NCI-H2081 (cell line): ENCODE results near the gene LAMB3.

ENCODE experiments used
- DNase-seq, 2 experiments: peaks; one replicate each; lab custom pipeline; 2025; lab: John Stamatoyannopoulos, UW

LAMB3 gene

GRCh38 chr1:209595599-209596285, 56.5 kb downstream of the LAMB3 start:
- no peak for DNase-seq

- DNase-seq, result no peak
Measured at GRCh38 chr1:209595028-209595427, 57.2 kb downstream of the LAMB3 start.

GRCh38 chr1:209594440-209594839, 57.8 kb downstream of the LAMB3 start:
- DNase-seq, result no peak

GRCh38 chr1:209593747-209594146, 58.5 kb downstream of the LAMB3 start:
- DNase-seq, result no peak

GRCh38 chr1:209590405-209590804, 61.8 kb downstream of the LAMB3 start:
- no peak for DNase-seq

- DNase-seq, result no peak
Measured at GRCh38 chr1:209589863-209590262, 62.4 kb downstream of the LAMB3 start.

GRCh38 chr1:209589440-209589839, 62.8 kb downstream of the LAMB3 start:
- DNase-seq, result no peak

- DNase-seq, result no peak
Measured at GRCh38 chr1:209587789-209588188, 64.4 kb downstream of the LAMB3 start.

GRCh38 chr1:209586221-209586740, 65.9 kb downstream of the LAMB3 start:
- no peak for DNase-seq

- DNase-seq, result peak; percentile 39 to 61
Measured at GRCh38 chr1:209585672-209586071, 66.6 kb downstream of the LAMB3 start.

- DNase-seq, result no peak
Measured at GRCh38 chr1:209585197-209585596, 67.0 kb downstream of the LAMB3 start.

GRCh38 chr1:209584231-209584672, 68.0 kb downstream of the LAMB3 start:
- no peak for DNase-seq

- no peak for DNase-seq
Measured at GRCh38 chr1:209583408-209583807, 68.8 kb downstream of the LAMB3 start, which contains the start of gene CAMK1G. TSS of gene CAMK1G (plus strand) at chr1:209583714. CDS start at chr1:209594984, 11,270 bp downstream.

GRCh38 chr1:209580577-209580976, 71.6 kb downstream of the LAMB3 start:
- no peak for DNase-seq

- no peak for DNase-seq
Measured at GRCh38 chr1:209577346-209577745, 74.9 kb downstream of the LAMB3 start.

- peak; percentile 80 to 81 for DNase-seq
Measured at GRCh38 chr1:209576392-209577197, 75.6 kb downstream of the LAMB3 start.

- DNase-seq, result no peak
Measured at GRCh38 chr1:209570743-209571142, 81.5 kb downstream of the LAMB3 start.

- peak; percentile 86 to 89 for DNase-seq
Measured at GRCh38 chr1:209569455-209570207, 82.6 kb downstream of the LAMB3 start.

GRCh38 chr1:209567698-209568175, 84.5 kb downstream of the LAMB3 start:
- no peak for DNase-seq

GRCh38 chr1:209565759-209566678, 86.2 kb downstream of the LAMB3 start:
- DNase-seq, result peak; percentile 86 to 91
